ENCODE measurements around the gene GMNC. TPM values are rescaled to one million over a fixed set of nuclear protein-coding genes. Genes with fewer than 3 reads are reported as not detected.

The GMNC gene
- total RNA-seq, 2 donors from 2014 or later, result not detected

DNA sequence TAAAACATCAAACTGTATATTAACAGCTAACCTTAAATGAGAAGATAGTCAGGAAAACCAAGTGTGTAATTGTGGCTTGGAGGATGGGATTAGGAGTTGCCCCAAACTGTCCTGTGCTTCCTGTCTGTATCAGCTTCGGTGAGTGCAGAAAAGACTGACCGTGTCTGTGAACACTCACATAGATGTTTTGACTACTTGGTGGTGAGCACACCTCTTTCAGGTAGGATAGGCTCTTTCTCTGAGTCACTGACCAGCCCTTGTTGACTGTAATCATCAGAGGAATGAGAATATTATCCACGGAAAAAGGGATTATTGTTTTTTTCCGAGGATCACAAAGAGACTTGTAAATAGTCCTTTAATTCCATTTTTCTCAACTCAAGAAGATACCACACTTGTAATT, 51.5 kb downstream of the GMNC start:
- WGBS, 2 experiments (ENCODE audit: insufficient coverage in 1 of 2, insufficient read length in 1 of 2), result 85 to 93% methylated on average over 3 to 4 of the region's 4 CpGs
- H3K36me3 Mint-ChIP-seq (ENCODE audit: low read depth), result no peaks in the 10 kb centered on the region
- no peaks in the 10 kb centered on the region for H3K9me3 ChIP-seq (ENCODE audit: control insufficient read depth, low read length)
- DNase-seq, result no peak
- no peaks in the 10 kb centered on the region for H3K9me3 Mint-ChIP-seq
- H3K27me3 Mint-ChIP-seq (ENCODE audit: insufficient read depth), result no peaks in the 10 kb centered on the region
- no peak overlapping the region for H3K4me3 ChIP-seq (ENCODE audit: low read length)
- no peaks in the 10 kb centered on the region for H3K4me1 ChIP-seq (ENCODE audit: control insufficient read depth, insufficient read depth, low read length)
- no peak overlapping the region for H3K4me3 Mint-ChIP-seq
- H3K27ac Mint-ChIP-seq, result no peak overlapping the region
- no peaks in the 10 kb centered on the region for H3K27me3 ChIP-seq (ENCODE audit: control insufficient read depth, insufficient read depth, low read length, poor library complexity, severe bottlenecking)
- H3K36me3 ChIP-seq (ENCODE audit: control insufficient read depth, insufficient read depth, low read length), result no peaks in the 10 kb centered on the region
- no peak overlapping the region for H3K27ac ChIP-seq (ENCODE audit: low read depth, low read length)
- H3K9ac ChIP-seq (ENCODE audit: extremely low read depth, low read length, poor library complexity, severe bottlenecking), result no peak overlapping the region
- TF ChIP-seq, protein P1, sequence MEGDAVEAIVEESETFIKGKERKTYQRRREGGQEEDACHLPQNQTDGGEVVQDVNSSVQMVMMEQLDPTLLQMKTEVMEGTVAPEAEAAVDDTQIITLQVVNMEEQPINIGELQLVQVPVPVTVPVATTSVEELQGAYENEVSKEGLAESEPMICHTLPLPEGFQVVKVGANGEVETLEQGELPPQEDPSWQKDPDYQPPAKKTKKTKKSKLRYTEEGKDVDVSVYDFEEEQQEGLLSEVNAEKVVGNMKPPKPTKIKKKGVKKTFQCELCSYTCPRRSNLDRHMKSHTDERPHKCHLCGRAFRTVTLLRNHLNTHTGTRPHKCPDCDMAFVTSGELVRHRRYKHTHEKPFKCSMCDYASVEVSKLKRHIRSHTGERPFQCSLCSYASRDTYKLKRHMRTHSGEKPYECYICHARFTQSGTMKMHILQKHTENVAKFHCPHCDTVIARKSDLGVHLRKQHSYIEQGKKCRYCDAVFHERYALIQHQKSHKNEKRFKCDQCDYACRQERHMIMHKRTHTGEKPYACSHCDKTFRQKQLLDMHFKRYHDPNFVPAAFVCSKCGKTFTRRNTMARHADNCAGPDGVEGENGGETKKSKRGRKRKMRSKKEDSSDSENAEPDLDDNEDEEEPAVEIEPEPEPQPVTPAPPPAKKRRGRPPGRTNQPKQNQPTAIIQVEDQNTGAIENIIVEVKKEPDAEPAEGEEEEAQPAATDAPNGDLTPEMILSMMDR (conservative IDR thresholded peaks at IDR 0.05), result no peak
- H3K4me1 Mint-ChIP-seq, result no peaks in the 10 kb centered on the region

DNA sequence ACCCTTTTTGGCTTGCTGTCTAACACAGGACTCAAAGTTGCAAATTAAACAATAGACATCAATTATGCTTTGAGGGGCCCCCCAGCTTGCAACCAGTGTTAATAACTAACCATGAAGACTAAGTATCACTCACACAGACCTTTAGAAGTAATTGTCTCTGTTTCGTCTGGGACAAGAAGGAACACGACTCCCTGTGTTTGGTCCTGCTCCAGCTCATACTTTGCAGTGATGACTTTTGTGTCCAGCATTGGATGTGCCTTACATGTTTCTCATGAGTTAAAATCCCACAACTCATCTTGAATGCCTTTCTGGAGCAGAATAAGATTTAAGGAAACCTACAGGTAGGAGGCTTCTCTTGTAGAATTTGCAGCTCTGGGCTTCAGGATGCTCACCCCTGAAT, 53.1 kb downstream of the GMNC start:
- Mint-ChIP-seq H3K4me1 (no peaks in the 10 kb centered on the region), H3K4me3 (no peak overlapping the region), H3K9me3 (no peaks in the 10 kb centered on the region), H3K36me3 (ENCODE audit: low read depth) (no peaks in the 10 kb centered on the region), H3K27me3 (ENCODE audit: insufficient read depth) (no peaks in the 10 kb centered on the region), H3K27ac (no peak overlapping the region)
- WGBS, 2 experiments (ENCODE audit: insufficient coverage in 1 of 2, insufficient read length in 1 of 2), result 89 to 95% methylated on average over 2 of the region's 2 CpGs
- H3K4me3 ChIP-seq (ENCODE audit: low read length), result no peak overlapping the region
- no peaks in the 10 kb centered on the region for H3K36me3 ChIP-seq (ENCODE audit: control insufficient read depth, insufficient read depth, low read length)
- no peak for DNase-seq
- H3K4me1 ChIP-seq (ENCODE audit: control insufficient read depth, insufficient read depth, low read length), result no peaks in the 10 kb centered on the region
- H3K9me3 ChIP-seq (ENCODE audit: control insufficient read depth, low read length), result no peaks in the 10 kb centered on the region
- TF ChIP-seq, protein P1 (conservative IDR thresholded peaks at IDR 0.05), result no peak
- no peak overlapping the region for H3K27ac ChIP-seq (ENCODE audit: low read depth, low read length)
- no peaks in the 10 kb centered on the region for H3K27me3 ChIP-seq (ENCODE audit: control insufficient read depth, insufficient read depth, low read length, poor library complexity, severe bottlenecking)
- no peak overlapping the region for H3K9ac ChIP-seq (ENCODE audit: extremely low read depth, low read length, poor library complexity, severe bottlenecking)

GRCh38 chr3:190807719-190808375, 54.6 kb downstream of the GMNC start:
- H3K27me3 Mint-ChIP-seq (ENCODE audit: insufficient read depth), result no peaks in the 10 kb centered on the region
- H3K27ac Mint-ChIP-seq, result no peak overlapping the region
- H3K36me3 ChIP-seq (ENCODE audit: control insufficient read depth, insufficient read depth, low read length), result no peaks in the 10 kb centered on the region
- H3K9me3 Mint-ChIP-seq, result no peaks in the 10 kb centered on the region
- no peak overlapping the region for H3K27ac ChIP-seq (ENCODE audit: low read depth, low read length)
- no peak overlapping the region for H3K9ac ChIP-seq (ENCODE audit: extremely low read depth, low read length, poor library complexity, severe bottlenecking)
- no peak overlapping the region for H3K4me3 ChIP-seq (ENCODE audit: low read length)
- H3K4me3 Mint-ChIP-seq, result no peak overlapping the region
- H3K4me1 Mint-ChIP-seq, result no peaks in the 10 kb centered on the region
- H3K4me1 ChIP-seq (ENCODE audit: control insufficient read depth, insufficient read depth, low read length), result no peaks in the 10 kb centered on the region
- H3K36me3 Mint-ChIP-seq (ENCODE audit: low read depth), result no peaks in the 10 kb centered on the region
- TF ChIP-seq, protein P1 (conservative IDR thresholded peaks at IDR 0.05), result no peak
- no peaks in the 10 kb centered on the region for H3K9me3 ChIP-seq (ENCODE audit: control insufficient read depth, low read length)
- 88 to 92% methylated on average over 1 to 3 of the region's 4 CpGs for WGBS, 2 experiments (ENCODE audit: insufficient coverage in 1 of 2, insufficient read length in 1 of 2)
- no peaks in the 10 kb centered on the region for H3K27me3 ChIP-seq (ENCODE audit: control insufficient read depth, insufficient read depth, low read length, poor library complexity, severe bottlenecking)
- DNase-seq, result no peak

All from endodermal cell (in vitro differentiated cells).